HG02870 (cell line): ENCODE results near the gene PPP1R13B.

ENCODE experiments used
- ATAC-seq: cut with Tn5 transposase; IDR thresholded peaks from one replicate; pipeline ENCODE4 v1.9.1; 2021; ENCODE audit warnings: mild to moderate bottlenecking, moderate library complexity; ENCODE audit not compliant: unreplicated experiment

The PPP1R13B gene

DNA sequence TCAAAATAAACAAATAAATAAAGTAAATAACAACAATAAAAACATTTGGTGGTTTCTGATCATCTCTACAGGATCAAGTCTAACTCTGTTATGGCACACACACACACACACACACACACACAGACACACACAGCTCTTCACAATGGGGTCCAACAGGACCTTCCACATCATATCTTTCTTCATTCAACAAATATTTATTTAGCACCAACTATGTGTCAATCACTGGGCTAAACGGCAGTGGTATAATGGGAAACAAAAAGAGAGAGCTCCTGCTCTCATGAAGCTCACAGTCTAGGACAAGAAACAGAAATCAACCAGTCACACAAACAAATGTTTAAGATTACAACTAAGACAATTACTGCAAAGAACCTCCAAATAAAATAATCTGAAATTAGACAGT is 9.3 kb downstream of the PPP1R13B start:
- no peak for ATAC-seq

DNA sequence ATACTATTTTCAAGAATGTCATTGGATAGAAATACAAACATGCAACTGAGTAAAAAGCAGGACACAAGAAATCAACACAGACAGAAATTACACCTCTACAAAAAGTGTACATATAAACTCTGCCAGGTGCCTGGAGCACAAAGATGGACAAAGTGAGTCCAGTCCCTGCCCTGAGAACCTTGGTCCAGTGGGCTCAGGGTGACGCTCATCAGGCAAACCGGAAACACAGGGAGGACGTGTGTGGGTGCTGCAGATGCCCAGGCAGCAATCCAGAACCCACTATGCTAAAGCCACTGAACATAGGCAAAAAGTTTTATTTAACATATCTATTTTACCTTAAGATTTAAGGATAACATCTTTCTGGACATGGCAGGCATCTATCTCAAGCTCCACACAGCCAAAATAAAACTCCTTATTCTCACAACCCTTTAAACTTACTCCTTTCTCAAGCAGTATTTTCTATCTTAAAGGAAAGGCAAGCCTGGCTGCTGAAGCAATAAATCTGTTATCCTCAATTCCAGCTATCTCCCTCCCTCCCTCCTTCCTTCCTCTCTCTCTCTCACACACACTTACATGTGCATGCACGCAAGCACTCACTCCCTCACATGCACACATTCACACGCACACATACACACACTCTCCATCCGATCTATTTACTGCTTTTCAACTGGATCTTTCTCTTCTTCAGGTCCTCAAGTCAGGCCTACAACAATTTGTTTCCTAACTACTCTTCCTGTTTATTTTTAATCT is 10.2 kb downstream of the PPP1R13B start:
- ATAC-seq = no peak

DNA sequence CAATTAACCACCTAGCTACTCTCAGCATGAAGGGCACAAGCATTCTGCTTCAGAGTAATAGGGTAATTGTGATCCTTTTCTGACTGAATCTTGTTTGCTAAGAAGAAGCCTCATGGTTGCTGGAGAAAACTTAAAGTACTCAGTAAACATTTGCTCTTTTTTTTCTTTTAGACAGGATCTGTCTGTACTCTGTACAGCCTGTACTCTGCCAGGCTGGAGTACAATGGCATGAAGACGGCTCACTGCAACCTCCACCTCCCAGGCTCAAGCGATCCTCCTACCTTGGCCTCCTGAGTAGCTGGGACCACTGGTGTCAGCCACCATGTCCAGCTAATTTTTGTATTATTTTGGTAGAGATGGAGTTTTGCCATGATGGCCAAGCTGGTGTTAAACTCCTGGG is 12.4 kb downstream of the PPP1R13B start:
- no peak for ATAC-seq

DNA sequence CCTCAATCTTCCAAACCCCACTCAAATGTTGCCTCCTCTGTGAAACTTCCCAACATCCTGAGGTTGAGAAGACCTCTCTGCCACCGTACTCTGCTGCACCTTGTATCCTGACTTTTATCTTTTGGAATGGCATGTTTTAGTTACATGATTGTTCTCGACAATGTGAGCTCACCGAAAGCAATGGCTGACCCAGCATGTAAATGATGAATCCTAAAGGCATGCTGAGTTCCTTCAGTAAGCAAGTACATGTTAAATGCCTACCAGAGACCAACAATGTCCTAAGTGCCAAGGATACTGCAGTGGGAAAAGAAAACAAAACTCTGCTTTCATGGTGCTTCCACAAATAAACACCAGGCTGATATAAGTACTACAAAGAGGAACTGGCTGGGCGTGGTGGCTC is 13.7 kb downstream of the PPP1R13B start:
- no peak for ATAC-seq

DNA sequence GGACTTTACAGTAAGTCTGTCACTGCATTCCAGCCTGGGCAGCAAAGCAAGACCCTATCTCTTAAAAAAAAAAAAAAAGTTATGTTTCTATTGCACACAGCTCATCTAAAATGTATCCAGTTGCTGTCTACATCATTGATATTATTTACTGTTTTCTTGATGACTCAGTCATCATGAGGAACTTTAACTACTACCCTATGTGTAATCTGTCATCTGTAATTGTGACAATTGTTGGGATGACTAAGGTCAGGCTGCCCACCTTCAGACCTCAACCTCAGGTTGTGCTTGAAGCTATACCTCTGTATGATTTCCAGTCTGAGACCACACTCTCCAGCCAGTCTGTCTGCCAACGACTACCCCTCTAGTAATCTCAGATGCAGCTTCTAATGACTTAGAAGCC is 15.3 kb downstream of the PPP1R13B start:
- no peak for ATAC-seq

DNA sequence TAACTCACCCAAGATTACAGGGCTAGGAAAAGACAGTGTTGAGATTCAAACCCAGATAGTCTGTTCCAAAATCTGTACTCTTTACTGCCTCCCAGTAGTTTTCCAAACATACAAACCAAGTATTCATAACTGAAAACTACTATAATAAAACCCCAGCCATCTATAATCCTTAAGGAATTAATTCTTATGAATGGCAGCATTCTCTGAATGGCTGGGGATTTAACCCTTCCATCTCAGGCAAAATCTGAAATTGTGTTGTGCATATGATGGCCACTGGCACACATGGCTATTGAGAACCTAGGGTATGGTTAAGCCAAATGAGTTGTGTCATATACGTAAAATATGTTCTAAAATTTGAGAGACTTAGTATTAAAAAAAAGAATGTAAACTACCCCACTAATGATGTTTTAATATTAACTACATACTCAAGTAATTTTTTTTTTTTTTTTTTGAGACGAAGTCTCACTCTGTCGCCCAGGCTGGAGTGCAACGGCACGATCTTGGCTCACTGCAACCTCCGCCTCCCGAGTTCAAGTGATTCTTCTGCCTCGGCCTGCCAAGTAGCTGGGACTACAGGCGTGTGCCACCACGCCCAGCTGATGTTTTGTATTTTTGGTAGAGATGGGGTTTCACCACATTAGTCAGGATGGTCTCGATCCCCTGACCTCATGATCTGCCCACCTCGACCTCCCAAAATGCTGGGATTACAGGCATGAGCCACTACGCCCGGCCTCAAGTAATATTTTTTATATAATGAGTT is 16.7 kb downstream of the PPP1R13B start:
- no peak for ATAC-seq

DNA sequence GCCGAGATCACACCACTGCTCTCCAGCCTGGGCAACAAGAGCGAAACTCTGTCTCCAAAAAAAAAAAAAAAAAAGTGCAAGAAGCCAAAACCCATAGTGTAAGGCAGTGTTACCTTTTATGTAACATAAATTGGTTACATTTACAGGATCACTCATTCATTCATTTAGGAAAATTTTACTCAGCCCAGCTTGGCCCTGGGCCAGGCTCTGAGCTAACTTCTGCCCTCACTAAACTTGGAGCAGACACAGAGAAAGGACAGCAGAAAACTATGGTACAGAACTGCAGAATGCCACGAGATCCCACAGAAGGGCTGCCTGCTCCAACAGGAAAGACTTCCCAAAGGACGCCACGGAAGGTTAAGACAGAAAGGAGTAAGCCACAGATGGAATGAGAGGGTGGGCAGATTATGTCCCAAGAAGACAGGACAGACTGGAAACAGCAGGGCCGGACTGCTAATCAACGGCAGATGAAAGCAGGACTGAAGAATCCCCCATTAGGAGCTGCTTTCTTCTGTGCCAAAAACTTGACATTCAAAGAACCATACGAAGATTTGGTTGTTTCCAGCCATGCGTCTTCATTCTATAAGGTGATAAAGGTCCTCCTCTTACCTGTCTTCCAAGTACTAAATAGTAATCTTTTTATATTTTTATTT is 18.9 kb downstream of the PPP1R13B start:
- no peak for ATAC-seq

DNA sequence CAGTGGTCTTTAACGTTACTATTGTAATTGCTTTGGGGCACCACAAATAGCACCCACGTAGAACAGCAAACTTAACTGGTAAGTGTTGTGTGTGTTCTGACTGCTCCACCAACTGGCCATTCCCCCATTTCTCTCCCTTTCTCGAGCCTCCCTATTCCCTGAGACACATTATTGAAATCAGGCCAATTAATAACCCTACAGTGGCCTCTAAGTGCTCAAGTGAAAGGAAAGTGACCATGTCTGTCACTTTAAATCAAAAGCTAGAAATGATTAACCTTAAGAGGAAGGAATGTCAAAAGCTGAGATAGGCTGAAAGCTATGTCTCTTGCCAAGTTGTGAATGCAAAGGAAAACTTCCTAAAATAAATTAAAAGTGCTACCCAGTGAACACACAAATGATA is 22.3 kb downstream of the PPP1R13B start:
- ATAC-seq = no peak

DNA sequence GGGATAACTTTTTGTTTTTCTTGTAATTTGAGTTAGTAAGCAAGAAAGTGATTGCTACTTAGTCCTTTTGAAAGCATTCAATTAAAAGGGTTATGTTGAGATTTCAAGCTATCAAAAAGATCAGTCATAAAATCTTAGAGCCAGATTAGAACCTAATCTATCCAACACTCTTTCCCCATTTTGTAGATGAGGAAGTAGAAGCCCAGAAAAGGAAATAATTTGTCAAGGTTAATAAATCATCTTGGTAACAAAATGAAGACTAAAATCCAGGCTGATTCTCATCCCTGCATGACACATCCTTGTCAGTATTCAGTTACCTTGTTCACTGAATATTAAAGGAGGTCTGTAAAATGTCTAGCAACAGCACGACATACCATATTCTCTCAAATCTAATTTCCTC is 26.5 kb downstream of the PPP1R13B start:
- ATAC-seq = no peak

DNA sequence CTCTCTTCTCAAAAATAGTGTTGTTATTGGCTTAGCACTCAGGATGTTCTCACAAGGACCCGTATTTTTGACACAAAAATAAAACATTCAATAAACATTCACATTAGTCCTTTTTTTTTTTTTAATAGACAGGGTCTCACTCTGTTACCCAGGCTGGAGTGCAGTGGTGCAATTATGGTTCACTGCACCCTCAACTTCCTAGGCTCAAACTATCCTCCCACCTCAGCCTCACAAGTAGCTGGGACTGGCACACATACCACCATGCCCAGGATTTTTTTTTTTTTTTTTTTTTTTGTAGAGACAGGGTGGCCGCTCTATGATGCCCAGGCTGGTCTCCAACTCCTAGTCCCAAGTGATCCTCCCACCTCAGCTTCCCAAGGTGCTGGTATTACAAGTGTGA is 27.0 kb downstream of the PPP1R13B start:
- no peak for ATAC-seq

DNA sequence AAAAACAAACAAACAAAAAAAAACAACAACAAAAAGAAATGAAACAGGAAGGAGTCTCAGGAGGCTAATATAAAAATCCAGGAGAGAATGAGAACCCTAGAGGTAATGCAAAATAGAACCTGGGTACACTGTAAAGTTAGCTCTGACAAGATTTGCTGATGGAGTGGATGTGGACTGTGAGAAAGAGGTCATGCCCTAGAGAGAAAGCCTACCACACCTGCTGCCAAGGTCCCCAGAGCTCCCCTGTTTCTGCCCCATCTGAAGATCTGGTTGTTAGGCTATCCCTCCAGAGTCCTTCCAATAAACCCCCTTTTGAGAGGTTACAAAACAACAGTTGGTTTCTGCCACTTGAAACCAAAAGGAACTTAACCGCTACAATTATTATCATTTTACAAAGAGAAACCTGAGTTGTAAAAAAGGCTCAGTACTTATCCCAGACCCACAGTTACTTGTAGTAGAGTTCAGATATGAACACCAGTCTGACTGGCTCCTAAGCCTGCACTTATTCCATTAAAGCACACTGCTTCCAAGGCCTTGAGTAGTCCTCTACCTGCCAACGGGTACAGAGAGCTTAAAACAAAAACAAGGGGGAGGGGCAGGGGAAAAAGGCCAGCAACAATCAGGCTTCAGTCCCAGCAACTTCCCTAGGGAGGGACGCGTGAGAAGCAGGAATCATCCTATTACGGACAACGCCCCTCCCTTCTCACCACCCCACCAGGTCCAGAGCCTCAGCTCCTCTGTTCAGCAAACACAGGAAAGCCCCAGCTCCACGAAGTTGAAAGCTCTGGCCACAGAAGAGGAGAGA is 27.7 kb downstream of the PPP1R13B start:
- ATAC-seq = no peak

DNA sequence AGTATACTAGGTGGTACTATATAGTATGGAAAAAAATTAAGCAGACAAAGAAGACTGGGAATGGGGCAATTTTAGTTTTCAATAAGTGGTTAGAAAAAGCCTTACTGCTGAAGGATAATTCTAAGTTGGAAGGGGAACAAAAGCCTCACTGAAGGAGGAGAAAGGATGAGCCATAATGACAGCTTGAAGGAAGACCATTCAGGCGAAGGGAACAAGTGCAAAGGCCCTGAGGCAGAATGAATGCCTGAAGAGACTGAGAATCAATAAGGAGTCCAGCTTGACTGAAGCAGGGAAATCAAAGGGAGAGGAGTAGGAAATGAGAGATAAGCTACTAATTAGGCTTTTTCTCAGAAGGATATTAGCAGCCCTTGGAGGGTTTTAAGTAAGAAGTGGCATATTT is 28.5 kb downstream of the PPP1R13B start:
- no peak for ATAC-seq

DNA sequence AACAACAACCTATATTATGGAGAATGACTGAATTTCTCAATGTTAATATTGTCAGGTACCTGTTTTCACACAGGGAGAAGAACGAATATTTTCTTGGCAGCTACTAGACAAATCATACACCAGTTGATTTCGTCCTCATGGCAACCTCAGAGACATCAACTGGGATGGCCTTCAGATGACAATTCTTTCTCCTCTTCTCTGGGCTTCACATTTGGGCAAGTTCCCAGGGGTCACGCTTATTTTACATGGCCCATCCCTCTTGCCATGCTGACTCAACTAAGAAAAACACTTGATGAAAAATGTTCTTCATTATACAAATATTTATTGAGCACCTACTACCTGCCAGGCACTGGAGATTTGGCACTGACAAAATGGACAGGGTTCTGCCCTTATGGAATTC is 29.0 kb downstream of the PPP1R13B start:
- no peak for ATAC-seq

DNA sequence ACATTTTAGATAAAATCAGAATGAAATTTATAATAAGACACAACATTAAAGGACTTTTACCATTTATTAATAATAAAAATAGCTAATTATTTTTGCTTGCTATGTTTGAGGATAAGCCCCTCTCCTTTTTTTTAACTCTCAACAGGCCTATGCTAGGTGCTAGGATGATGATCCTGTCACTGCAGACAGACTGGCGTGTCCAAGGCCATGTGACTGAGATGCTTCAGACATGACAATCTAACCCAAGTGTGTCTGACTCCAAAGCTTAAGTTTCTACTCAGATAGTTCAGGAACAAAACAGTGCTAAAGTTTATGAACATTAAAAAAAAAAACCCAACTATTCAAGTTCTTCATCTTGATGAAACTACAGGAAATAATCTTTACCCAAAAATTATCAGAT is 29.8 kb downstream of the PPP1R13B start:
- no peak for ATAC-seq

DNA sequence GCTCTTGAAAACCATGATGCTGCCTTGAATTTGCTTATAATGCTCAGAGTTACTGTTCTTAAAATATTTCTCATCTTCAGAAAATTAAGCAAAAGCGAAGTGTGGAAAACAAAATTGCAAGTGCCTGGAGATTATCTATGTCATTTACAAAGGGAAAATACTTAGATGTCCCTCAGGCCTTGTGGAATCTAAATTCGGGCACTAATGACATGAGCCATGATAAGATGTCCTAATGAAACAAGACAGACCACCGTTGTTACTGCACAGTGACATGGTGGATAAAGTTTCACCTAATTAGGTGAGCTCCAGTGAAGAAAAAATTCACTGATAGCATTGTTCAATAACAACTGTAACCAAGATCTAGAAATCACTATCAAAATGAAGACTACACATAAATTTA is 30.4 kb downstream of the PPP1R13B start:
- no peak for ATAC-seq

DNA sequence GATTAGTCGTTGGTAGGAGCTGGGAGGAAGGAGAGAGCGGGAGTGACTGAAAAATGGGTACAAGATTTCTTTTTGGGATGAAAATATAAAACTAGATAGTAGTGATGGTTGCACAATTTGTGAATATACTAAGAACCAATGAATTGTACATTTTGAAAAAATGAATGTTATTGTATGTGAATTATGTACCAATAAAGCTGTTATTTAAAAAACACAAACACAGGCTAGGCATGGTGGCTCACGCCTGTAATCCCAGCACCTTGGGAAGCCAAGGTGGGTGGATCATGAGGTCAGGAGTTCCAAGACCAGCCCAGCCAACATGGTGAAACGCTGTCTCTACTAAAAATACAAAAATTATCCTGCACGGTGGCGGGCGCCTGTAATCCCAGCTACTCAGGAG is 32.1 kb downstream of the PPP1R13B start:
- ATAC-seq = no peak

DNA sequence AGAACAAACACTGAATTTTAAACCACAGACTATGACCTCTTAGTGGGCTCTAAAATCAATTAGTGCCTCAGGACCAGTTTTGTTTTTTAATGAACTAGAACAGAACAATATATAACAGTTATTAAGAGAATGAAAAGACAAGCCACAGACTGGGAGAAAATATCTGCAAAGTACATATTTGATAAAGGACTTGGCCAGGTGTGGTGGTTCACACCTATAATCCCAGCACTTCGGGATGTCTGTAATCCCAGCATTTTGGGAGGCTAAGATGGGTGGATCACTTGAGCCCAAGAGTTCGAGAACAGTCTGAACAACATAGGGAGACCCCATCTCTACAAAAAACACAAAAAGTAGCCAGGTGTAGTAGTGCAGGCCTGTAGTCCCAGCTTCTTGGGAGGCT is 36.2 kb downstream of the PPP1R13B start:
- ATAC-seq = no peak

DNA sequence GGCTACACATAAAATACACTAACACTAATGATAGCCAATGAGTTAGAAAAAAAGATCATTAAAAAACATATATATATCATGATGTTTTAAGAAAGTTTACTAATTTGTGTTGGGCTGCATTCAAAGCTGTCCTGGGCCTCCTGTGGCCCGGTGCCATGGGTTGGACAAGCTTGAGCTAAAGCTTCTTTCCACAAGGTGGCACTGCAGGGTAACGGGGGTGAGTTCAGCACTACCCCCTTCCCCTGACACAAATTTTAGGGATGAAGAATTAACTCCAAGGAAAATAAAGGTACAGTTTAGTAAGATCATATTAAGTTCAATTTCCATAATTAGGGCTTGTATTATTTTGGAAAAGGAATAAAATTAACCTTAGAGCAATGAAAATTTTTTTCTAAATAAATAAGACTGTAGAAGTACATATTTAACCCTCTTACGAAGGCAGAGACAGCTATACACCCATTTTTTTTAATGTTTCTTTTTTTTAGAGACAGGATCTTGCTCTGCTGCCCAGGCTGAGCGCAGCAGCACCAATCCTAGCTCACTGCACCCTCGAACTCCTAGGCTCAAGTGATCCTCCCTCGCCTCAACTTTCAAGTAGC is 38.9 kb downstream of the PPP1R13B start:
- ATAC-seq = no peak

DNA sequence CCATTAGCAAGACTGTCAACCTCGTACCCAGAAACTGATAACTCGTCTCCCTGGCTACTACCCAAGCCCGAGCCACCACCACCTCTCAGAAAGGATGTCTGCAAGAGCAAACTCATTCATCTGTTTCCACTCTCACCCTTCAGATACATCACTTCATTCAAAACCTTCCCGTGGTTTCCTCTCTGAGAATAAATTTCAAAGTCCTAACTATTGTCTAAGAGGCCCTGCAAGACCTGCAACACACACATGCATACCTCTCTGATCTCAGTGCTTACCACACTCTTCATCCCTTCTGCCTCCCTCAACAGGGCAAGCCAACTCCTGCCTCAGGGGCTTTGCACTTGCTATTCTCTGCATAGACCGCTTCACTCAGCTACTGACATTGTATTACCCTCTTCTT is 40.6 kb downstream of the PPP1R13B start:
- peak; percentile 65 for ATAC-seq

DNA sequence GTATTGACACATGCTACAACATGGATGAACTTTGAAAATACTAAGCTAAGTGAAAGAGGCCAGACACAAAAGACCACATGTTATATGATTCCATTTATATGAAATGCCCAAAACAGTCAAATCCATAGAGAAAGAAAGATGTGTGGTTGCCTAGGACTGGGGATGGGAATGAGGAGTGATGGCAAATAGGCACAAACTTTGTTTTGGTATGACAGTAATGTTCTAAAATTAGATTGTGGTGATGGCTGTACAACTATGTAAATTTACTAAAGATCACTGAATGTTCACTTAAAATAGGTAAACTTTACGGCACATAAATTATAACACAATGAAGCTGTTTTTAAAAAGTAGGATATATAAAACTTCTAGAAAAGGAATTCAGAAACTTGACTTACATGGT is 41.7 kb downstream of the PPP1R13B start:
- ATAC-seq = no peak

DNA sequence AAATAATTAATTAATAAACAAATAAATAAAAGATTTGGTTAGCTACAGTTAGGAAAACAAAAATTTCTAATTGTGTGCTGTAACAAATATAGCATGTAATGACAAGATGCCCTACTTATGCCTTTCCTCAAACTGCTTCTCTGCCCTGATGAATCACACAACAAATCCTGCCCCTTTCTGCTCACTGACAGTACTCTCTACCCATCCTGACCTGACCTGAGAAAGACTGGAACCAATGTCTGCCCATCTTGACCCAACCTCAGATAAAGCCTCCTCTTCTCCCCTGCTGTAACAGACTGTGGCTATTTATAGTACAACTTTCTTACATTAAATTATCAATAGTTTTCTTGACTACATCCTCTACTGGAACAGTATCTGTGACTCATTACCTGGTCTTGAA is 43.7 kb downstream of the PPP1R13B start:
- ATAC-seq = no peak
